Omental fat pad (tissue), 4 donors: ENCODE results near the gene SSPN. TPM values are rescaled to one million over a fixed set of nuclear protein-coding genes. Genes with fewer than 3 reads are reported as not detected.

Source experiments
- ATAC-seq: fragments of 150-250 bp; one replicate; pipeline ENCODE4 v1.9.1; 2016; ENCODE audit warnings: mild to moderate bottlenecking, moderate library complexity; ENCODE audit not compliant: low FRiP score
- DNase-seq: peaks from one replicate; pipeline ENCODE4 v3.0.0-alpha.2; 2019; ENCODE audit warnings: low spot score
- total RNA-seq, 4 donors: library from RNA; depleted of rRNA; stranded (reverse); fragments of >200 nt; gene quantifications; one replicate each; pipeline ENCODE4 v1.1.0, GENCODE V29; 2016
- TF ChIP-seq, protein P1 (sequence below), 3 donors: fragments of 450-650 bp; IDR thresholded peaks; one replicate each; pipeline ENCODE4 v1.5.1; 2016 to 2017; ENCODE audit warnings: antibody characterized with exemption in 3 of 3, mild to moderate bottlenecking in 3 of 3, moderate library complexity in 2 of 3

Gene SSPN
- total RNA-seq, 4 donors from 2014 or later, result 14.1 to 20.2 (median 16.1) TPM

DNA sequence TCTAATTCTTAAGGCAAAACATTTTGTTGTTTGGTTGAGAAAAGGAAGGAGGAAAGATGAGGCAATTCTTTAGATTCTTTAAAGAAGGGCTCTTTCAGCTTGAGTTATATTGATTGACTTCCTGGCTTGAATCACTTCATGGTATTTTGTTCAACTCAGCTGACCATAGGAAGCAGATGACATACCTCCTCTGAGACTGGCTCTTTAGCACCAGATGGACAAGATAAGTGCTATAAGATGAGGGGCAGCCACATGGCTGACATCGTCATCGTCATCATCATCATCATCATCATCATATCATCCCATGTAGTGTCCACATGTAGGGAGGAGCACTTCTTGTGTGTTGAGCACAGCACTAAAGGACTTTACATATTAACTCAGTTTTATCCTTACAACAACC, 81.3 kb downstream of the SSPN start:
- TF ChIP-seq, protein P1, sequence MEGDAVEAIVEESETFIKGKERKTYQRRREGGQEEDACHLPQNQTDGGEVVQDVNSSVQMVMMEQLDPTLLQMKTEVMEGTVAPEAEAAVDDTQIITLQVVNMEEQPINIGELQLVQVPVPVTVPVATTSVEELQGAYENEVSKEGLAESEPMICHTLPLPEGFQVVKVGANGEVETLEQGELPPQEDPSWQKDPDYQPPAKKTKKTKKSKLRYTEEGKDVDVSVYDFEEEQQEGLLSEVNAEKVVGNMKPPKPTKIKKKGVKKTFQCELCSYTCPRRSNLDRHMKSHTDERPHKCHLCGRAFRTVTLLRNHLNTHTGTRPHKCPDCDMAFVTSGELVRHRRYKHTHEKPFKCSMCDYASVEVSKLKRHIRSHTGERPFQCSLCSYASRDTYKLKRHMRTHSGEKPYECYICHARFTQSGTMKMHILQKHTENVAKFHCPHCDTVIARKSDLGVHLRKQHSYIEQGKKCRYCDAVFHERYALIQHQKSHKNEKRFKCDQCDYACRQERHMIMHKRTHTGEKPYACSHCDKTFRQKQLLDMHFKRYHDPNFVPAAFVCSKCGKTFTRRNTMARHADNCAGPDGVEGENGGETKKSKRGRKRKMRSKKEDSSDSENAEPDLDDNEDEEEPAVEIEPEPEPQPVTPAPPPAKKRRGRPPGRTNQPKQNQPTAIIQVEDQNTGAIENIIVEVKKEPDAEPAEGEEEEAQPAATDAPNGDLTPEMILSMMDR (IDR thresholded peaks at IDR 0.05), result no peak
- ATAC-seq (no peak), DNase-seq (no peak)

DNA sequence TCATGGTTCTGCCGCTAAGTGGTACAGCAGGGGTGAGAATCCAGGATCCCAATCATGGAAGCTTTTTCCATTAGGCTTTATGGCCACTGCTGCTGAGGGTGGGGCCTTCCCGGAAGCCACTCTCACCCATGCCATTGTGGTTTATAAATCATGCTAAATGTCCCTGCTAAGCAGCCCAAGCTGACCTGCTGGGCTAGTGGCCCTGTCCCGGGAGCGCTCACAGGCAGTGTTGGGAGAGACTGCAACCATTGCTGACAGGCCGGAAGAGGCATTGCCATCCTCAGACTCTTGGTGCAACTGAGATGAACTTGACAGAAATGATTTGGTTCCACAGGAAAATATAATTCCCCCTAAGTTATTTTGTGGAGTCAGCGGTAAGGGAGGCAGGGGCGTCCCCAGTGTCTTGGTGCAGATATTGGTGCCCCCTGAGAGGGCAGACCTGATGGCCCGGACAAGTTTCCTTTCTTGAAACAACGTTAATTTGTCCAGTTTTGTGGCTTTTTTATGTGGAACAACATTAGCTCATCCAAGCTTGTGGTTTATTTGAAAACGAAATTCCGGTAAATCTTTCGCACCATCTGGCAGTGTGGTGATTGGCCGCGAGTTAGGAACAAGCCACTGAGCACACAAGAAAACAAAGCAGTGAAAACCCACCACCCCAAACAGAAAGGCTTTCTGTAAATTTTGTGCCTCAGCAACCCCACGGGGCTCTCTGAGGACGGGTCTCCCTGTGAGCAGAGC, 82.3 kb downstream of the SSPN start:
- ATAC-seq, result no peak
- no peak for DNase-seq
- TF ChIP-seq, protein P1 (IDR thresholded peaks at IDR 0.05), result no peak

DNA sequence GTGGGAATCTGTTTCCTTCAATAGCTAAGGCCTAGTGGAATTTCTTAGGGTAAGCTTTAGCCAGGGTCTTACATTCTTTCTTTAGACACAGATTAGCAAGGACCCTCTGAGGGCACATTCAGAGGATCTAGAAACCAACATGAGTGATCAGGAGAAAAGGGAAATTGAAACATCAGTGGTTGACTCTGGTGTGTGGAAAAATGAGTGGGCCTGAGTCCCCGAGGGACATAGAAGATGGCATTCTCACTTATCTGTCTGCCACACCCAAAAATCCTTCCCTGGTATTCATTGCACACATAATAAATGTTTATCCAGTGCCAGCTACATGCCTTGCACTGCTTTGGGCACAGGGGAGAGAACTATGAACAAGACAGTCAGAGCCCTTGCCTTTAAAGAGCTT, 82.9 kb downstream of the SSPN start:
- TF ChIP-seq, protein P1 (IDR thresholded peaks at IDR 0.05), result no peak
- no peak for ATAC-seq
- no peak for DNase-seq

DNA sequence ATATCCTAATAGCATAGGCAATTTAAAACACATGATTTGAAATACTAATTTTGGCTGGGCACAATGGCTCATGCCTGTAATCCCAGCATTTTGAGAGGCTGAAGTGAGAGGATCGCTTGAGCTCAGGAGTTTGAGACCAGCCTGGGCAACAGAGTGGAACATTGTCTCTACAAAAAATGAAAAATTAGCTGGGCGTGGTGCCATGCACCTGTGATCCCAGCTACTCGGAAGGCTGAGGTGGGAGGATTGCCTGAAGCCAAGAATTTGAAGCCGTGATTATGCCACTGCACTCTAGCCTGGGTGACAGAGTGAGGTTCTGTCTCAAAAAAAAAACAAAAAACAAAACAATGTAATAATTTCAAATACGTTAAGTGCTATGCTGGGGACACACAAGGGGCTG, 83.3 kb downstream of the SSPN start:
- no peak for ATAC-seq
- DNase-seq, result no peak

DNA sequence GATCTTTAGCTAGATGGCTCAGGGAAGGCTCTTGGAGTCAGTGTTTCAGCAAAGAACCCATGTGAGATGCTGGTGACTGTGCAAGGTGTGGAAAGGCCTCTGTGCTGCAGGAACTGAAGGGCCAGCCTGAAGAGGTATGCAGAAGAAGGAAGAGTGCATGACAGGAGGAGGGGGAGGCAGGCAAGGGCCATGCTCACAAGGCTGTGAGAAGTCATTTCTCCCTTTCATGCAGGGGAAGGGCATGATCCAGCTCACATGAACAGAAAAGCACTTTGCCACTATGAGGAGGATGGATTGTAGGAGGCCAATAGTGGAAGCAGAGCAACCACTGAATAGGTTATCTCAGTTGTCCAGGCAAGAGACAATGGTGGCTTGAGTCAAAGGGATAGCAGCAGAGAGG, 83.7 kb downstream of the SSPN start:
- DNase-seq, result no peak
- ATAC-seq, result no peak
- TF ChIP-seq, protein P1 (IDR thresholded peaks at IDR 0.05), result no peak

More for the DNA sequence above, 83.3 kb downstream of the SSPN start:
- TF ChIP-seq, protein P1 (IDR thresholded peaks at IDR 0.05), result no peak

DNA sequence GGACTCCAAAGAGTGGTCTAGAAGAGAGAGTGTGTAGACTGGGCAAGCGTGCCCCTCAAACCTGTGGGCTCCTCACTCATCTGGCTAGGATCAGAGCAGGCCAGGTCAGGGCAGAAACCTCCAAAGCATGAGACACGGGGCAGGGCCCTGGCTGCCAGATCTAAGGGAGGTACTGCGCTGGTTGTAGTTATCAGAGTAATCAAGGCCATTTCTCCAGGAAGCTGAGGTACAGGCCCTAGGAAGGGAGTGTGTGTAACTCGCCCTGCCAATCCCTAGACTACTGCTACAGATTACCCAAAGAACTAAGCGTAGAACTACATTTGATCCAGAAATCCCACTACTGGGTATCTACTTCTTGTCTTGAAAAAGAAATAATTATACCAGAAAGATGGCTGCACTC, 84.5 kb downstream of the SSPN start:
- ATAC-seq (no peak), DNase-seq (no peak)
- TF ChIP-seq, protein P1 (IDR thresholded peaks at IDR 0.05), result no peak

DNA sequence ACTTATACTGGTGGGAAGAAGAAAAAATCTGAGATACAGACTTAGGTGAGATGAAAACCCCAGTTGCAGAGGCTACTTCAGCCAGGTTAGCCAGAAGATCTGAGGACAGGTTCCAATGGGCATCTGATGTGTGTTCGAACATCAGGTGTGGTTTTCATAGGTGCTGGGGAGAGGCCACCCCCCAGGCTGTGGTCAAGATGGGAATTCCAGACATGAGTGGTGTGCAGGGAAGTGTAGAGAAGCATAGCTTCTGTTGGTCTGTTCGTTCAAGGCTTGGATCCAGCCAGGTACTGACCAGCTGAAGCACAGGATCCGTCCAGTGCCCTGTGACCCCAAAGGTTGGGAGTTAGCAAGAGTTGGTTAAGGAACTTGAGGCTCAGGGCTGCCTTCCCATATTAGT, 85.5 kb downstream of the SSPN start:
- no peak for DNase-seq
- TF ChIP-seq, protein P1 (IDR thresholded peaks at IDR 0.05), result no peak
- ATAC-seq, result no peak
